DND-41 (cell line): ENCODE measurements around the gene GIGYF1.

Source experiments
- ATAC-seq: fragments of 200-7000 bp; cut with Tn5 transposase; 3 replicates; pipeline ENCODE4 v1.9.1; 2021; ENCODE audit warnings: low read depth; ENCODE audit not compliant: insufficient read depth
- DNase-seq: peaks from one replicate; pipeline ENCODE4 v3.0.0-alpha.2; 2020
- H2AFZ ChIP-seq: 2 replicates; pipeline ENCODE4 v1.6.0; 2012; ENCODE audit warnings: low read depth, low read length
- H3K27ac ChIP-seq: 2 replicates; pipeline ENCODE4 v1.5.1; 2012; ENCODE audit warnings: low read length, inconsistent platforms
- H3K27me3 ChIP-seq: fragments of 200-600 bp; sonication (generic); 2 replicates; pipeline ENCODE4 v1.6.0; 2012; ENCODE audit warnings: low read length, mild to moderate bottlenecking, inconsistent platforms; ENCODE audit not compliant: insufficient read depth, poor library complexity
- H3K36me3 ChIP-seq: 2 replicates; pipeline ENCODE4 v1.5.1; 2012; ENCODE audit warnings: low read length, inconsistent platforms; ENCODE audit not compliant: insufficient read depth
- H3K4me1 ChIP-seq: 2 replicates; pipeline ENCODE4 v1.5.1; 2012; ENCODE audit warnings: mild to moderate bottlenecking, low read length; ENCODE audit not compliant: insufficient read depth
- H3K4me2 ChIP-seq: 2 replicates; pipeline ENCODE4 v1.6.0; 2012; ENCODE audit warnings: mild to moderate bottlenecking, moderate library complexity, low read length, inconsistent platforms; ENCODE audit not compliant: insufficient read depth
- H3K4me3 ChIP-seq, 2 experiments: fragments of 200-600 bp in 1 of 2; shearing (Covaris generic) in 1 of 2; 2 replicates each; pipeline ENCODE4 v1.5.1; 2012 to 2016; ENCODE audit warnings: inconsistent platforms in 2 of 2, low read length in 2 of 2, mild to moderate bottlenecking in 2 of 2, low read depth in 1 of 2, moderate library complexity in 1 of 2
- H3K79me2 ChIP-seq: 2 replicates; pipeline ENCODE4 v1.6.0; 2012; ENCODE audit warnings: low read length, inconsistent platforms; ENCODE audit not compliant: insufficient read depth
- H3K9ac ChIP-seq: 2 replicates; pipeline ENCODE4 v1.6.0; 2012; ENCODE audit warnings: low read depth, mild to moderate bottlenecking, inconsistent platforms, low read length, moderate library complexity
- H3K9me3 ChIP-seq: 2 replicates; pipeline ENCODE4 v1.5.1; 2012; ENCODE audit warnings: low read length, moderate library complexity, mild to moderate bottlenecking, inconsistent platforms; ENCODE audit not compliant: insufficient read depth, severe bottlenecking
- H4K20me1 ChIP-seq: 2 replicates; pipeline ENCODE4 v1.6.0; 2012; ENCODE audit warnings: low read length; ENCODE audit not compliant: insufficient read depth
- EZH2 ChIP-seq: IDR thresholded peaks from 3 replicates; pipeline ENCODE4 v1.6.1; 2012; ENCODE audit warnings: borderline replicate concordance, low read depth, mild to moderate bottlenecking, moderate library complexity, low read length, inconsistent platforms; ENCODE audit not compliant: severe bottlenecking
- TF ChIP-seq, protein P1 (sequence below): IDR thresholded peaks from 2 replicates; pipeline ENCODE4 v1.5.1; 2012; ENCODE audit warnings: borderline replicate concordance, low read length, moderate library complexity, mild to moderate bottlenecking; ENCODE audit not compliant: poor library complexity, severe bottlenecking; ENCODE audit errors: extremely low read depth

The GIGYF1 gene

DNA sequence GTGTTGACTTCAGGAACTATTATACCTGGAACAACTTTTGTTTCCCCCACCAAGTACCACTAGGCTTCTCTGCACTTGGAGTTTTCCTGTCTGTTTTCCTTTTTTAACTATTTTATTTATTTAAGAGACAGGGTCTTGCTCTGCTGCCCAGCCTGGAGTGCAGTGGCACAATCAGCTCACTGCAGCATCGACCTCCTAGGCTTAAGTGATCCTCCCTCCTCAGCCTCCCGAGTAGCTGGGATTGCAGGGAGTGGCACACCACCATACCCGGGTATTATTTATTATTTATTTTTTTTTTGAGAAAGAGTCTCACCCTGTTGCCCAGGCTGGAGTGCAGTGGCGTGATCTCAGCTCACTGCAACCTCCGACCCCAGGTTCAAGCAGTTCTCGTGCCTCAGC is 2.1 kb upstream of the GIGYF1 start:
- no peak overlapping the region for H3K9ac ChIP-seq

DNA sequence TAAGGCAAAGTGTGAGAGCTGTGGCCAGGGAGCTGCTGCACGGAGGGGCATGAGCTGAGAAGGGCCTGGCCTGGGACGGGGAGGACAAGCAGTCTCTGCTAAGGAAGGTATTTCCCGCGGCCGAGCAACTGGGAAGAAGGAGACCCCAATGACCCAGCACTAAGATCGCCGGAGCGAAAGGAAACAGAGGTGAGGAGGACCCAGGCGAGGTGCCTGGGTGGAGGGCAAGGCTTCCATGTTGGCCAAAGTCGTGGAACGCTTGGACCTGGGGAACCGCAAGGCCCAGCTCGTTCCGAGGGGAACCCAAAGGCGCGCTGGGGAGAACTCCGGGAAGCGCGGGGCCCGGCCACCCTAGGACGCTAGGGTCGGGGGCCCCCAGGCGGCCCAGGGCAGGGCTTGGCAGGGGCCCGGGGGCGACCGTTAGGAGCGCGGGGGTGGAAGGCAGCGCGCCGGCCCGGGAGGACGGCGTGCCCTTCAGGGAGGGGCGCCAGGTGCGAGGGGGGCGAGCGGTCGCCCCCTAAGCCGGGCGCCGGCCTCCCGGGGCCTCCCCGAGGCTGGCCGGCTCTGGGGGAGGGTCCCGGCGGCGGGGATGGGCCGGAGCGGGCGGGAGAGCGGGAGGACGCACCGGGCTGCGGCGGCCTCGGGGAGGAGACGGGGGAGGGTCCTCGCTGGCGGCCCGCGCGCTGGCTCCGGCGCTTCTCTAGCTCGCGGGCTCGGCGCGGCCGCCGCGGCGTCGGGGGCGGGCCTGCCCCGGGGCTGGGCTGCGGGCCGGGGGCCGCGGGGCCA is 545 bp downstream of the GIGYF1 start:
- no peak for TF ChIP-seq EZH2
- TF ChIP-seq, protein P1, sequence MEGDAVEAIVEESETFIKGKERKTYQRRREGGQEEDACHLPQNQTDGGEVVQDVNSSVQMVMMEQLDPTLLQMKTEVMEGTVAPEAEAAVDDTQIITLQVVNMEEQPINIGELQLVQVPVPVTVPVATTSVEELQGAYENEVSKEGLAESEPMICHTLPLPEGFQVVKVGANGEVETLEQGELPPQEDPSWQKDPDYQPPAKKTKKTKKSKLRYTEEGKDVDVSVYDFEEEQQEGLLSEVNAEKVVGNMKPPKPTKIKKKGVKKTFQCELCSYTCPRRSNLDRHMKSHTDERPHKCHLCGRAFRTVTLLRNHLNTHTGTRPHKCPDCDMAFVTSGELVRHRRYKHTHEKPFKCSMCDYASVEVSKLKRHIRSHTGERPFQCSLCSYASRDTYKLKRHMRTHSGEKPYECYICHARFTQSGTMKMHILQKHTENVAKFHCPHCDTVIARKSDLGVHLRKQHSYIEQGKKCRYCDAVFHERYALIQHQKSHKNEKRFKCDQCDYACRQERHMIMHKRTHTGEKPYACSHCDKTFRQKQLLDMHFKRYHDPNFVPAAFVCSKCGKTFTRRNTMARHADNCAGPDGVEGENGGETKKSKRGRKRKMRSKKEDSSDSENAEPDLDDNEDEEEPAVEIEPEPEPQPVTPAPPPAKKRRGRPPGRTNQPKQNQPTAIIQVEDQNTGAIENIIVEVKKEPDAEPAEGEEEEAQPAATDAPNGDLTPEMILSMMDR = no peak
- Histone ChIP-seq H3K27ac (peak overlapping the region; percentile 72), H2AFZ (no peak overlapping the region), H3K9ac (peak overlapping the region; percentile 84), H3K36me3 (peaks cover 36% of the 10 kb centered on the region), H3K79me2 (peaks cover 52% of the 10 kb centered on the region), H3K9me3 (no peaks in the 10 kb centered on the region), H3K4me1 (peaks cover 42% of the 10 kb centered on the region), H3K4me2 (peak overlapping the region; percentile 86), H3K4me3 (peak overlapping the region; percentile 93 to 99), H4K20me1 (peaks cover 47% of the 10 kb centered on the region), H3K27me3 (no peaks in the 10 kb centered on the region)
- DNase-seq = no peak
- ATAC-seq = peak; percentile 22; the same call in 2 of the 3 replicates

More for the DNA sequence above, 2.1 kb upstream of the GIGYF1 start:
- no peak overlapping the region for H3K4me2 ChIP-seq
- peaks cover 26% of the 10 kb centered on the region for H3K79me2 ChIP-seq
- no peak overlapping the region for H3K27ac ChIP-seq
- H3K27me3 ChIP-seq = peaks cover 4% of the 10 kb centered on the region
- H3K4me3 ChIP-seq = no peak overlapping the region
- peaks cover 12% of the 10 kb centered on the region; the same call in 1 of the 2 replicates for H3K36me3 ChIP-seq
- no peak for ATAC-seq
- H3K4me1 ChIP-seq = peaks cover 29% of the 10 kb centered on the region
- H3K9me3 ChIP-seq = no peaks in the 10 kb centered on the region
- no peak for DNase-seq
- peaks cover 22% of the 10 kb centered on the region for H4K20me1 ChIP-seq
- TF ChIP-seq, protein P1 = no peak
- no peak for TF ChIP-seq EZH2
- no peak overlapping the region for H2AFZ ChIP-seq

DNA sequence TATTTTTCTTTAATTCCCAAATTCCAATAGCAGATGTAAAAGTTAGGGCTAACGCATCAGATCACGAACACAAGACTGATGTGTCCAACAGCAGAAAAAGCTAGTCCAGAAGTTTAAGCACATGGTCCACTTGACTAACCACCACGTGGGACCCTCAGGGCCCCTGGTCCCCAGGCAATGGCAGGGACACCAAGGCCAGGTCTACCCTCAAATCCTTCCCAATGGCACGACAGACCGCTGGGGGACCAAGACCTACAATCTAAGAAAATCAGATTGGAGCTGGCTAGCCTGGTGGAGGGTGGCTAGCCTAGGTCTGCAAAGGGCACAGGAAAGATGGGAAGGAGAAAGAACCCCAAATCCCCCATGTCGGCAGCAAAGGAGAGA is 1.5 kb downstream of the GIGYF1 start:
- Histone ChIP-seq H3K27ac (peak overlapping the region; percentile 72; the same call in 1 of the 2 replicates), H3K36me3 (peaks cover 45% of the 10 kb centered on the region), H4K20me1 (peaks cover 56% of the 10 kb centered on the region), H2AFZ (no peak overlapping the region), H3K9me3 (no peaks in the 10 kb centered on the region), H3K9ac (peak overlapping the region; percentile 84), H3K4me2 (peak overlapping the region; percentile 86), H3K27me3 (no peaks in the 10 kb centered on the region), H3K4me1 (peaks cover 42% of the 10 kb centered on the region), H3K4me3 (peak overlapping the region; percentile 93 to 99), H3K79me2 (peaks cover 62% of the 10 kb centered on the region)
- no peak for TF ChIP-seq EZH2
- TF ChIP-seq, protein P1 = no peak
- ATAC-seq = no peak
- no peak for DNase-seq
